HG02571 (cell line): ENCODE measurements around the gene ABCG8.

Experiments used
- ATAC-seq: cut with Tn5 transposase; IDR thresholded peaks from one replicate; pipeline ENCODE4 v1.9.1; 2021; ENCODE audit warnings: mild to moderate bottlenecking, moderate library complexity; ENCODE audit not compliant: unreplicated experiment

The ABCG8 gene

GRCh38 chr2:43855292-43855691 is 16.5 kb downstream of the ABCG8 start:
- no peak for ATAC-seq

- no peak for ATAC-seq
These were observed 33.4 kb downstream of the ABCG8 start for GRCh38 chr2:43872151-43872550.

- ATAC-seq = no peak
These were observed 36.1 kb downstream of the ABCG8 start for GRCh38 chr2:43874776-43875451.

DNA sequence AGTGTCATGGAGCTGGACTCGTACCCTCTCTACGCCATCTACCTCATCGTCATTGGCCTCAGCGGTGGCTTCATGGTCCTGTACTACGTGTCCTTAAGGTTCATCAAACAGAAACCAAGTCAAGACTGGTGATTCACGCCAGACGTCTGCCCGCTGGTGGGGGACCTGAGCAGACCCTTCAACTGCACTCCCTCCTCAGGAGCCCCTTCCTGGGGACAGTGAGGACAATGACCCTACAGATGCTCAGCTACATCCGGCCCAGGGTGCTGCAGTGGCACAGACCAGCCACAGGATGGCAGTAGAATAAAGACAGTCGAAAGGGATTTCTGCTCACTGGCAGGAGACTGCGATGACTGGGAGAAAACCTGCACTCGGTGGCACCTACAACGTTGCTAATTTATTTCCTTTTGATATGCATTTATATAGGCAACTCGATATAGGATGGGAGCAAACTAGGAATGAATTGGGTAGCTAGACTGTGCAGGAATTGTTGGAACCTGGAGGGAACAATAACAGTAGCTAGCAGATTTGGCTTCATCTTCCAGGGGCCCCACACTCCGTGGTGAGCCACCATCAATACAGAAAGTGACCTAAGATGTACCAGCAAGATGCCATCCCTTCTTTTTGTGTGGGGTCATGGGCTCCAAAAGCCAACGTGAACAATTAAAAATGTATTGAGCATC is 39.2 kb downstream of the ABCG8 start:
- ATAC-seq = peak; percentile 77

DNA sequence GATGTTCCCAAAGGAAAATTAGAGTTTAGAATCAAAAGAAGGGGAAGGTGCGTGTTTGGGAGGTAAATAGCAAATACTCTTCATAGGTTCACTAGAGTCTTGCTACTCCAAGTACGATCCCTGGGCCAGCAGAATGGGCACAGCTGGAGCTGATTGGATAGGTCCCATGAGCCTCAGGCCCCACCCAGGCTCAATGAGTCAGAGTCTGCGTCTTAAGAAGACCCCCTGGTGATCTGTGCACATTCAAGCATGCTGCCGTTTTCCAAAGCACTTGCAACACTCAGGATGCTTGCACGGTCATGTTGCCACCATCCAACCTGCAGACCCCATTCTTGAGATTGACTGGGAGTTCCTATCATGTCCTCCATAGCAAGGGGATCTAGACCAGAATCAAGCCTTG is 40.5 kb downstream of the ABCG8 start:
- ATAC-seq = no peak

- no peak for ATAC-seq
These were observed 41.7 kb downstream of the ABCG8 start for GRCh38 chr2:43880471-43880870.

DNA sequence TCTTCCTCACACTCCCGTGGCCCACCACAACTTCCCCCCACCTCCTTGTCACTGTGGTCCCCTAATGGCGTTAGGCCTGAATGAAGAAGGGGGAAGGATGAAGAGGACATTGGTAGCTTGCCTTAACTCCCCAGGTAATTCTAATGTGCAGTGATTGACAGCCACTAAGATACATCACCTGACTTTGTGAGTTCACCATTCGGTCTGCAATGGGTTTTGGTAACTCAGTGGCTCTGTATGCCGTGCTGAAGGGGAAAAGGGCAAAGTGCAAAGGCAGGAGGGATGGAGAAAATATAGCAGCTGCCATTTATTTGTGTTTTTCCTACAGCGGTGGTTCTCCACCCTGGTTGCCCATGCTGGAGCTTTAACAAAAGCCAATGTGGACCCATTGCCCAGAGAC is 42.2 kb downstream of the ABCG8 start:
- no peak for ATAC-seq

DNA sequence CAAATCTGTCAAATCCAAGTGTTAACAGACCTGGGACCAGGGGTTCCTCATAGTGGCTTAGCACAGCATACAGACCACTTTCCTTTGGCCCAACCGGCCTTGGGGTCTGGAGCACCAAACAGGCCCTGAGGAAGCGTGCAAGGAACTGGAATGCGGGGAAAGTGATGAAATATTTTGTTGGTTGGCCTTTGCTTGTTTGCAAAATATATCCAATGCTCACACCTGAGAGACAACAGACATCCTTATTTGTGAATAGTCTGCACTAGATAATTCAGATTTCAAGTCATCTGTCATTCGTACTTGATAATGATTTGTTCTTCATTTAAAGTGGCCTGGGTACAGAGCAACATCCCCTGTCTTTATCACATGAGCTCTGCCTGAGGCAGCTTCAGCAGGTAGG is 43.5 kb downstream of the ABCG8 start:
- ATAC-seq = no peak

DNA sequence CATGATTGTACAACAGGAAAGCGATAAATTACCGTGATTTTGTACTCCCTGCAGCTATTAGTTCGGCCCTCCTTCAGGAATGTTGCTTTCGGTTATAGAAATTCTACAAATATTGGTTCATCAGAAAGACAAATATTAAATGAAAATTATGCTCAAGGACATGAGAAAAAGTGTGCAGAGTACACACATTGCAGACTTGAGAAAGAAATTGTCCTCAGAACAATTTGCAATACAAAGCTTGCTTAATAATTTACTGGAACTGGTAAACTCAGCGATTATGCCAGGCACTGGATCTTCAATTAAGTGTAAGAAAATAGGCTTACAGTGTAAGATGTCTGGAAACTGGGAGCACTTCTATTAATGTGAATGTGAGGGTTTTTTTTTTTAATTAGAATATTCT is 45.9 kb downstream of the ABCG8 start:
- ATAC-seq = no peak

DNA sequence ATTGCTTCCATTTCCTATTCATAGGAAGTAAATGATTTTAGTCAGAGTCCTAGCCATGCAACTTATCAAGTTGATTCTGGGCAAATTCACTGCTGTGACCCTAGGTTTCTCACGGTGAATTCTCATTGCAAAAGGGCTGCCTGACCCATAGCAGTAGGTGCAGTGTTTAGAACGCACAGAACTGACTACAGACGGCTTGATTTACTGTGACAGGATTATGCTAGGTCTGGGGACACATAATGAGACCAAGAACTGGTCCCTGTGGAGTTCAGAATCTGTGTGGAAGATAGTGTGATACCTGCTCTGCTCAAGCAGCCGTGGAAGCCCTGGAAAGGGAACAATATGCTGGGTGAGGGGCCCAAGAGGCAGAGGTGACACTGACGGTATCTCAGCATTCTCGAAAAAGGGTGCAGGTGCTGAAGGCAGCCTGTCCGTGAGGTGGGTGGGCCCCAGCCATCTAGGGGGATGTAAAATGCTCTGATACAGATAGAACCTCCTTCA is 46.4 kb downstream of the ABCG8 start:
- ATAC-seq = no peak

- ATAC-seq = no peak
These were observed 48.4 kb downstream of the ABCG8 start for GRCh38 chr2:43887176-43887575.

- ATAC-seq = no peak
These were observed 50.6 kb downstream of the ABCG8 start for GRCh38 chr2:43889416-43889815.

- ATAC-seq = no peak
These were observed 52.1 kb downstream of the ABCG8 start for GRCh38 chr2:43890855-43891254.

DNA sequence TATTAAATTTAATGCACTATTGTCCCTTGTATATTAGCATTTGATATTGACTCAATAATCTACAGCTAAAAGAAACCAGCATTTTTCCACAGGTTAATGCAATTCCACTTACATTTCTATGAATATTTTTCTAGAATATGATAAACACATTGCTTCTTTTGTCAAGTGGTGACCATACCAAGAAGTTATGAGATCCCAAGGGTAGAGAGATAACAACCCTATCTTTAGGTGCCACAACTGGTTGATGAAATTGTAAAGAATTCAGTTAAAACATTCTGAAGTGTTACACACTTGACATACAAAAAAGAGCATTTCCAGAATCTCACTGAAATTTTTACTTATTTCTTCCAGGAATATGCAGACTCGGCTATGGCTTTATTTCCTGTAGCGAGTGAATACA is 56.0 kb downstream of the ABCG8 start:
- no peak for ATAC-seq

- no peak for ATAC-seq
These were observed 58.1 kb downstream of the ABCG8 start for GRCh38 chr2:43896906-43897305.

DNA sequence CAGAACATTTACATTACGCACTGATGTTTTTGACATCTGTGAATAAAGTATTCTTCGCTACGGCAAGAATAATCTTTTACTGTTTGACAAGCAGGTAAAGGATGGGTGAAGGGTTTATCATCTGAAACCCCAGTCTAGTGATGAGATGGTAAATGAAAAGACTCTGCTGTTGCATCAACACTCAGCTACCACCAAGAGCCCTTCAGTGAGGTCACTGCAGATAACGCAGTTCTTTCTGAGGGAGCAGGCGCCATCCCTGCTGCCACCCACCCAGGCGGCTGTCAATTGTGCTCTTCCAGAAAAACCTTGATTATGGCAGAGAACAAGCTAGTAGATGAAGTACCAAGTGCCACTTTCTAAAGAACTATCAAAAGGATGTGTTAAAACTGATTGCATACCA is 58.7 kb downstream of the ABCG8 start:
- no peak for ATAC-seq

DNA sequence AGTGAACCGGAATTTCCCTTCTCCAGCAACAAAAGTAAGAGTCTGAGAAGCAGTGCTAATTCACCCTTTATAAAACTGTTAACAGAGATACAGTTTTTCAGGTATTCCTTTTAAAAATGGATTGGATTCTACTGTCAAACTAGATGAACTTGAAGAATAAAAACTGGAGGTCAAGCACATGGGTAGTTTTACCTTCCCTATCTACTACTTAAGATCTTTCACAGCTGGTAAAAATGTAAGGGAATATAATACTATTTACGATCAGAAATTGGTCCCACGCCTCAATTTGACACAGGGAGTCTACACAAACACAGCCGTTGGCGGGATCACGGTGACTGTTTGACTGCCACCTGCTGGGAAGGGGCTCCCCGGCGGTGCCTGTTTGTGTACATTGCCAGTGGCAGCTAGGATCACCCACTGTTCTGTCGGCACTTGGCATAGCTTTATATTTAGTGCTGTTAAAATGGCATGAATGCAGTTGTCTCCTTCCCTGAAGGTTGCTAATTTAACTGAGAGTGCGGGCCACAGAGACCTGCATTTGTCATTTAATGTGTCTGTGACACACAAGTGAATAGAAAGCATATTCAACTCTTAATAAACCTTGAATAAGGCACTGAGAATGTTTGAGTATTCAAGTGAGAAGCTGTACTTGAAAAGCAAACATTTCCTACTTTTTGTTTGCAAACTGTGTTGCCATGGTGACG is 59.5 kb downstream of the ABCG8 start:
- no peak for ATAC-seq

GRCh38 chr2:43898838-43899346 is 60.1 kb downstream of the ABCG8 start:
- ATAC-seq = no peak

GRCh38 chr2:43899589-43899988 is 60.8 kb downstream of the ABCG8 start:
- ATAC-seq = no peak

GRCh38 chr2:43905371-43905803 is 66.6 kb downstream of the ABCG8 start:
- no peak for ATAC-seq

DNA sequence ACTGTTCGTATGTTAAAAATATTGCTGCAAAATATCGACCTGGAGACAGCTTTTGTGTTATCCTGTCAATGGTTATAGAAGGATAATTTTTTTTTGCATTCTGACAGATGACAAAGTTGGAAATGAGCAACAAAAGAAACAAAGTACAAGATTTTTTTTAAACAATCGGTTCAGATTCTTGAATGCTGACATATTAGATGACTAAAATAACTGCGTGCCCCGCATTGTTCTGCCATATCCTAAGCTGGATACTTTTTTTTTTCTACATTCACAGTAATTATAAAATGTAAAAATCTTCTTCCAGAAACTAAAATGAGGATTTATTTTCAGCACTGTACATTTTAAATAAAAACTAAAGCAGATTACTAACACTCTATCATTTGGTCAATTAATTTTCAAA is 67.1 kb downstream of the ABCG8 start:
- no peak for ATAC-seq
